Heart left ventricle (tissue), 13 donors: ENCODE measurements around the gene SUSD4.

Source experiments
- CTCF ChIP-seq, 12 donors: fragments of 200-600 bp; sonication (generic) in 4 of 12; IDR thresholded peaks; one replicate each; pipeline versions ENCODE4 v1.5.0 to v1.8.0; 2018 to 2022; ENCODE audit warnings: antibody characterized with exemption in 12 of 12, mild to moderate bottlenecking in 5 of 12
- POLR2A ChIP-seq, 2 donors: fragments of 450-650 bp; IDR thresholded peaks; one replicate each; pipeline ENCODE4 v1.6.1; 2017; ENCODE audit warnings: antibody characterized with exemption in 2 of 2, mild to moderate bottlenecking in 2 of 2, moderate library complexity in 2 of 2
- donor health status: ischemic (EF 13 %, LVEDD 7.1; RV severe dilation, severe dysfunction).
- donor health status: DM: no; HTN: yes; CAD: no.
- donor health status: DM: no; HTN: no; CAD: no.
- donor health status: ischemic (EF 25% LVEDD 6.9; RV normal size, moderate dysfunction).
- donor health status: ischemic (EF 25% LVEDD 5.7; RV mildly dilated, moderate dysfunction).
- donor health status: ischemic (EF 35%, LVEDD 5.7; RV mildly dilated, moderate dysfunction).
- donor health status: nonischemic (EF 11% LVEDD 7.7; RV severe dilation, severe dysfunction).
- donor health status: DM: yes; HTN: yes; CAD: no.
- donor health status: PGD.
- donor health status: ischemic (EF 29% LVEDD 5.4; RV normal size, mild dysfunction).
- donor health status: nonischemic (EF 23%, LVEDD 6.1; RV moderate dilation, normal function).

DNA sequence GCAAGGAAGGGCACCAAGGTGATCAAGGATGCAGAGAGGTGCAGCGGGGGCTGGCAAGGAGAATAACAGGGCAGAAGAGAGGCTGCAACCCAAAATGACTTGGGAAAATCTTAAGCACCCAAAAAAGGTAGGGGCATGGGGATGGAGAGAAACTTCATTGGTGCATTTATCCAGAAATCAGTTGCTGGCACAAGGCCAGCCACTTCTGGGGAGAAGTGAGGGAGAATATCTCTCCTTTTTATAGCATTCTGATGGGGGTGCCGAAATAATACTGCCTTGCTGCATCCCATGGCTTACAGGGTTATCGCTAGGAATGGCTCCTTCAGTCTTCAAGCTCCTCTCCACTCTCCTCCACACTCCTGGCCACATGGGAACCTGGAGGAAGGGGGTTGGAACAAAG is 47.9 kb downstream of the SUSD4 start:
- TF ChIP-seq CTCF (IDR thresholded peaks at IDR 0.05) = no peak
- no peak for TF ChIP-seq POLR2A (IDR thresholded peaks at IDR 0.05)
